ENCODE data around the gene PXT1.
"Not testable (repeated sequence)": the region's sequence is repeated elsewhere in the genome, so short reads cannot be mapped to it uniquely, and the experiment has no call there.

The PXT1 gene

GRCh38 chr6:36376742-36377141, 65.9 kb downstream of the PXT1 start:
- DNase-seq = no peak
- intact Hi-C loops (cut with DNase I) = no loop called here

GRCh38 chr6:36376183-36376582, 66.5 kb downstream of the PXT1 start:
- no peak for DNase-seq
- intact Hi-C loops (cut with DNase I) = no loop called here

- intact Hi-C loops (cut with DNase I) = no loop called here
- DNase-seq = no peak
Measured at GRCh38 chr6:36375644-36376155, 67.0 kb downstream of the PXT1 start.

- DNase-seq = no peak
- intact Hi-C loops (cut with DNase I) = no loop called here
Measured at GRCh38 chr6:36374972-36375371, 67.7 kb downstream of the PXT1 start.

- DNase-seq = no peak
- intact Hi-C loops (cut with DNase I) = no loop called here
Measured at GRCh38 chr6:36374194-36374593, 68.5 kb downstream of the PXT1 start.

- DNase-seq = peak in 1 of 42 donors; percentile 8
- intact Hi-C loops (cut with DNase I) = no loop called here
Measured at GRCh38 chr6:36373368-36374019, 69.2 kb downstream of the PXT1 start.

- intact Hi-C loops (cut with DNase I) = no loop called here
- no peak for DNase-seq
Measured at GRCh38 chr6:36372088-36372487, 70.6 kb downstream of the PXT1 start.

GRCh38 chr6:36371211-36371610, 71.4 kb downstream of the PXT1 start:
- intact Hi-C loops (cut with DNase I) = no loop called here
- no peak for DNase-seq

- DNase-seq = no peak
- intact Hi-C loops (cut with DNase I) = no loop called here
Measured at GRCh38 chr6:36370638-36371037, 72.0 kb downstream of the PXT1 start.

- no peak for DNase-seq
- intact Hi-C loops (cut with DNase I) = no loop called here
Measured at GRCh38 chr6:36368921-36369865, 73.5 kb downstream of the PXT1 start.

GRCh38 chr6:36368421-36368820, 74.2 kb downstream of the PXT1 start:
- DNase-seq = no peak
- intact Hi-C loops (cut with DNase I) = no loop called here

GRCh38 chr6:36367743-36368142, 74.9 kb downstream of the PXT1 start:
- DNase-seq = no peak
- intact Hi-C loops (cut with DNase I) = no loop called here

GRCh38 chr6:36364669-36365479, 77.8 kb downstream of the PXT1 start:
- intact Hi-C loops (cut with DNase I) = loop anchor here (5.0 kb wide), 1 partner anchor 63 kb away; no protein-coding TSS in a partner anchor

GRCh38 chr6:36364061-36364635, 78.5 kb downstream of the PXT1 start:
- not testable (repeated sequence) for DNase-seq
- intact Hi-C loops (cut with DNase I) = loop anchor here (5.0 kb wide), 1 partner anchor 62 kb away; no protein-coding TSS in a partner anchor

More at GRCh38 chr6:36364669-36365479, 77.8 kb downstream of the PXT1 start:
- DNase-seq = no peak

GRCh38 chr6:36363371-36363752, 79.3 kb downstream of the PXT1 start:
- intact Hi-C loops (cut with DNase I) = loop anchor here (5.0 kb wide), 1 partner anchor 61 kb away; no protein-coding TSS in a partner anchor
- not testable (repeated sequence) for DNase-seq

- intact Hi-C loops (cut with DNase I) = loop anchor here (5.0 kb wide), 1 partner anchor 60 kb away; no protein-coding TSS in a partner anchor
Measured at GRCh38 chr6:36362551-36363370, 79.9 kb downstream of the PXT1 start.

GRCh38 chr6:36361071-36361470, 81.6 kb downstream of the PXT1 start:
- no peak for DNase-seq
- intact Hi-C loops (cut with DNase I) = loop anchor here (5.0 kb wide), 1 partner anchor 59 kb away; no protein-coding TSS in a partner anchor

More at GRCh38 chr6:36362551-36363370, 79.9 kb downstream of the PXT1 start:
- no peak for DNase-seq

Measured in head of caudate nucleus (tissue), 42 donors.